Transverse colon (tissue), 3 donors: Measurements from ENCODE around the gene IL18.

Source experiments
- CTCF ChIP-seq, 5 experiments: fragments of 200-600 bp in 3 of 5; fragments of 450-650 bp in 2 of 5; sonication (generic) in 3 of 5; IDR thresholded peaks; 1 replicate in 2 of 5; 2 replicates in 3 of 5; pipeline ENCODE4 v1.5.1; 2016 to 2017; ENCODE audit warnings: antibody characterized with exemption in 5 of 5, inconsistent platforms in 3 of 5, mild to moderate bottlenecking in 2 of 5, moderate library complexity in 1 of 5
- EP300 ChIP-seq: sonication (generic); formaldehyde crosslinking; IDR thresholded peaks from one replicate; pipeline ENCODE4 v1.6.1; 2017; ENCODE audit warnings: antibody characterized with exemption, low read depth
- POLR2A ChIP-seq: fragments of 450-650 bp; IDR thresholded peaks from one replicate; pipeline ENCODE4 v1.6.1; 2016; ENCODE audit warnings: antibody characterized with exemption, mild to moderate bottlenecking, moderate library complexity

GRCh38 chr11:112156956-112157766, 6.7 kb downstream of the IL18 start:
- no peak for TF ChIP-seq EP300
- TF ChIP-seq POLR2A, result no peak
- TF ChIP-seq CTCF (IDR thresholded peaks at IDR 0.05), result no peak
